ENCODE data around the gene DTNB.

- TF ChIP-seq POLR2A (IDR thresholded peaks at IDR 0.05) (no peak), CTCF (IDR thresholded peaks at IDR 0.05) (no peak)
These were observed 275.6 kb downstream of the DTNB start for GRCh38 chr2:25397777-25398176.
